Measurements from ENCODE around the gene CCBE1. TPM values are rescaled to one million over a fixed set of nuclear protein-coding genes. Genes with fewer than 3 reads are reported as not detected.

The CCBE1 gene
- polyA plus RNA-seq, 2 of the 4 experiments (the other 2 are of a cell fraction), result 3.0 to 9.9 TPM

DNA sequence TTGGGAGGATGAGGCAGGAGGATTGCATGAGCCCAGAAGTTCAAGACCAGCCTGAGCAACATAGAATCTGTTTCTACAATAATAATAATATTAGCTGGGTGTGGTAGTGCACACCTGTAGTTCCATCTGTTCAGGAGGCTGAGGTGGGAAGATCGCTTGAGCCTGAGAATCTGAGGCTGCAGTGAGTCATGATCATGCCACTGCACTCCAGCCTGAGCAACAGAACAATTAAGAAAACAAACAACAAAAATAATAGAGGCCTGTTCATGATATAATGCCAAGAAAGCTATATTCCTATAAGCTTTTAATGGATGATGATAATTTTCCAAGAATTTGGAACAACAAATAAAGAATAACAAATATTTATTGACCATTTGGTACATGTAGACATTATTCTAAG lies 6.9 kb upstream of the CCBE1 start:
- Histone ChIP-seq H3K9me3 (no peaks in the 10 kb centered on the region), H3K4me3 (no peak overlapping the region), H3K4me1 (no peaks in the 10 kb centered on the region), H3K27ac (no peak overlapping the region), H3K4me2 (no peak overlapping the region)
- POLR2A ChIA-PET, result no interaction called here
- CTCF ChIA-PET, result interaction anchor here (1.2 kb wide), 1 partner anchor 11 kb away, joined by 3 read pairs; no protein-coding TSS in a partner anchor
- FAIRE-seq, result no peak
- 42% methylated on average over 1 of the region's 1 CpG for WGBS (ENCODE audit: missing lambda C conversion rate)
- TF ChIP-seq NR3C1 (IDR thresholded peaks at IDR 0.05) (no peak), HOXA7 (CRISPR knock-in tag; IDR thresholded peaks at IDR 0.05) (no peak), EHMT2 (IDR thresholded peaks at IDR 0.05; ENCODE audit: low read depth) (no peak), HES2 (IDR thresholded peaks at IDR 0.05) (no peak), JUNB (IDR thresholded peaks at IDR 0.05) (no peak), REST (IDR thresholded peaks at IDR 0.05) (no peak), KDM5A (IDR thresholded peaks at IDR 0.05) (no peak), TP53 (CRISPR knock-in tag; IDR thresholded peaks at IDR 0.05) (no peak), HDAC2 (IDR thresholded peaks at IDR 0.05) (no peak), RCOR1 (IDR thresholded peaks at IDR 0.05; ENCODE audit: low read depth, low read length) (no peak), RARB (CRISPR knock-in tag; IDR thresholded peaks at IDR 0.05) (no peak), KDM1A (IDR thresholded peaks at IDR 0.05; ENCODE audit: low read depth) (no peak), E2F6 (IDR thresholded peaks at IDR 0.05; ENCODE audit: borderline replicate concordance, low read depth) (no peak), POLR2AphosphoS2 (conservative IDR thresholded peaks at IDR 0.05; ENCODE audit: low read length) (no peak), MAFK (IDR thresholded peaks at IDR 0.05; ENCODE audit: partially characterized antibody) (no peak), ESRRA (IDR thresholded peaks at IDR 0.05; ENCODE audit: borderline replicate concordance, low read length) (no peak), JUN (IDR thresholded peaks at IDR 0.05) (no peak)
- TF ChIP-seq, protein P1, sequence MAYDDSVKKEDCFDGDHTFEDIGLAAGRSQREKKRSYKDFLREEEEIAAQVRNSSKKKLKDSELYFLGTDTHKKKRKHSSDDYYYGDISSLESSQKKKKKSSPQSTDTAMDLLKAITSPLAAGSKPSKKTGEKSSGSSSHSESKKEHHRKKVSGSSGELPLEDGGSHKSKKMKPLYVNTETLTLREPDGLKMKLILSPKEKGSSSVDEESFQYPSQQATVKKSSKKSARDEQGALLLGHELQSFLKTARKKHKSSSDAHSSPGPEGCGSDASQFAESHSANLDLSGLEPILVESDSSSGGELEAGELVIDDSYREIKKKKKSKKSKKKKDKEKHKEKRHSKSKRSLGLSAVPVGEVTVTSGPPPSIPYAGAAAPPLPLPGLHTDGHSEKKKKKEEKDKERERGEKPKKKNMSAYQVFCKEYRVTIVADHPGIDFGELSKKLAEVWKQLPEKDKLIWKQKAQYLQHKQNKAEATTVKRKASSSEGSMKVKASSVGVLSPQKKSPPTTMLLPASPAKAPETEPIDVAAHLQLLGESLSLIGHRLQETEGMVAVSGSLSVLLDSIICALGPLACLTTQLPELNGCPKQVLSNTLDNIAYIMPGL (CRISPR knock-in tag; IDR thresholded peaks at IDR 0.05; ENCODE audit: borderline replicate concordance), result no peak
- TF ChIP-seq, protein P2, sequence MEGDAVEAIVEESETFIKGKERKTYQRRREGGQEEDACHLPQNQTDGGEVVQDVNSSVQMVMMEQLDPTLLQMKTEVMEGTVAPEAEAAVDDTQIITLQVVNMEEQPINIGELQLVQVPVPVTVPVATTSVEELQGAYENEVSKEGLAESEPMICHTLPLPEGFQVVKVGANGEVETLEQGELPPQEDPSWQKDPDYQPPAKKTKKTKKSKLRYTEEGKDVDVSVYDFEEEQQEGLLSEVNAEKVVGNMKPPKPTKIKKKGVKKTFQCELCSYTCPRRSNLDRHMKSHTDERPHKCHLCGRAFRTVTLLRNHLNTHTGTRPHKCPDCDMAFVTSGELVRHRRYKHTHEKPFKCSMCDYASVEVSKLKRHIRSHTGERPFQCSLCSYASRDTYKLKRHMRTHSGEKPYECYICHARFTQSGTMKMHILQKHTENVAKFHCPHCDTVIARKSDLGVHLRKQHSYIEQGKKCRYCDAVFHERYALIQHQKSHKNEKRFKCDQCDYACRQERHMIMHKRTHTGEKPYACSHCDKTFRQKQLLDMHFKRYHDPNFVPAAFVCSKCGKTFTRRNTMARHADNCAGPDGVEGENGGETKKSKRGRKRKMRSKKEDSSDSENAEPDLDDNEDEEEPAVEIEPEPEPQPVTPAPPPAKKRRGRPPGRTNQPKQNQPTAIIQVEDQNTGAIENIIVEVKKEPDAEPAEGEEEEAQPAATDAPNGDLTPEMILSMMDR (IDR thresholded peaks at IDR 0.05), result no peak
- DNase-seq (ENCODE audit: low read depth in 1 of 2, low spot score in 1 of 2), result no peak
- ATAC-seq, result no peak

DNA sequence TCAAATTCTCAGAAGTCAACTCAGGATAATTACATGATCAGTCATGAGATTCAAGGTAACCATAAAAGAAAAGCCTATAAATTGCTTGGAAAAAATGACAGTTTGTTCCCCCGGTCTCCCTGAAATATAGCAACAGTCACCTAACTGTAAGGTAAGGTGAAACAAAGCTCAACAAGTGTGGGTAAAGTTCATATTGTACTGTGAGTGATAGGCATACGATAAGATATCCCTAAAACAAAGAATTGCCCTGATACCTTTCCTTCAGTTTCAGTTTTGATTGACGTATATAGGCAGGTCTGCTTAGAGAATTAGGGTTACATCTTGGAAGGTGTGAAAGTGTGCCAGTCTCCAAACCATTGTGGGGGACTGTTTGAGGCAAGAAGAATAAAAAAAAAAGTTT lies 4.0 kb upstream of the CCBE1 start:
- H3K4me1 ChIP-seq, result 0 out of 3 replicates have a peak, but pooled peaks cover 3% of the 10 kb centered on the region
- H3K27ac ChIP-seq, result peak overlapping the region in 1 of 2 experiments; percentile 46; a peak in 2 of 6 replicates
- no peaks in the 10 kb centered on the region for H3K9me3 ChIP-seq
- no peak overlapping the region for H3K4me2 ChIP-seq
- POLR2A ChIA-PET, result interaction anchor here (0.6 kb wide), 1 partner anchor 88 kb away, joined by 11 read pairs; no protein-coding TSS in a partner anchor
- CTCF ChIA-PET, result interaction anchor here (2.4 kb wide), 1 partner anchor 122 kb away, joined by 7 read pairs; no protein-coding TSS in a partner anchor
- 67% methylated on average over 3 of the region's 3 CpGs for WGBS (ENCODE audit: missing lambda C conversion rate)
- FAIRE-seq (no peak), ATAC-seq (no peak), DNase-seq (ENCODE audit: low read depth in 1 of 2, low spot score in 1 of 2) (no peak)
- H3K4me3 ChIP-seq, result no peak overlapping the region
- TF ChIP-seq MAZ (IDR thresholded peaks at IDR 0.05; ENCODE audit: borderline replicate concordance, low read depth, low read length), result no peak
- no peak for TF ChIP-seq PHF8 (IDR thresholded peaks at IDR 0.05; ENCODE audit: borderline replicate concordance, low read depth)
- TF ChIP-seq, protein P3, sequence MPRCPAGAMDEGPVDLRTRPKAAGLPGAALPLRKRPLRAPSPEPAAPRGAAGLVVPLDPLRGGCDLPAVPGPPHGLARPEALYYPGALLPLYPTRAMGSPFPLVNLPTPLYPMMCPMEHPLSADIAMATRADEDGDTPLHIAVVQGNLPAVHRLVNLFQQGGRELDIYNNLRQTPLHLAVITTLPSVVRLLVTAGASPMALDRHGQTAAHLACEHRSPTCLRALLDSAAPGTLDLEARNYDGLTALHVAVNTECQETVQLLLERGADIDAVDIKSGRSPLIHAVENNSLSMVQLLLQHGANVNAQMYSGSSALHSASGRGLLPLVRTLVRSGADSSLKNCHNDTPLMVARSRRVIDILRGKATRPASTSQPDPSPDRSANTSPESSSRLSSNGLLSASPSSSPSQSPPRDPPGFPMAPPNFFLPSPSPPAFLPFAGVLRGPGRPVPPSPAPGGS (IDR thresholded peaks at IDR 0.05), result no peak
- no peak for TF ChIP-seq REST (IDR thresholded peaks at IDR 0.05)
- no peak for TF ChIP-seq ESRRA (IDR thresholded peaks at IDR 0.05; ENCODE audit: borderline replicate concordance, low read length)
- no peak for TF ChIP-seq FOXS1 (CRISPR knock-in tag; IDR thresholded peaks at IDR 0.05)
- TF ChIP-seq CHD2 (IDR thresholded peaks at IDR 0.05; ENCODE audit: low read length, partially characterized antibody), result no peak
- no peak for TF ChIP-seq SREBF2 (IDR thresholded peaks at IDR 0.05)
